Measurements from ENCODE around the gene CEBPE.

DNA sequence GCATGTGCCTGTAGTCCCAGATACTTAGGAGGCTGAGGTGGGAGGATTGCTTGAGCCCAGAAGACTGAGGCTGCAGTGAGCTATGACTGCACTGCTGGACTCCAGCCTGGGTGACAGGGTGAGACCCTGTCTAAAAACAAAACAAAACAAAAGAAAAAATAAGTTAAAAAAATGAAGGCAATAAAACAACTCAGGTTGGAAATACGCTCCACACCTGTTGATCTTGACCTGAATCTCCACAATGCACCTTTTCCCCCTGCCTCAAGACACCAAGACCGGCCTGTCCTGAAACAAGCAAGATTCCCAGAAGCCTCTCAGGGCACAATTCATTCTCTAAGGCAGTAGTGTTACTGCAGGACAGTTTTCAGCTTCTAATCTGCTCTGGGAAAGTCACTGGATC, 20.8 kb upstream of the CEBPE start:
- TF ChIP-seq POLR2AphosphoS5 (IDR thresholded peaks at IDR 0.05; ENCODE audit: low read depth, low read length) = no peak
- no peak for TF ChIP-seq JUND (IDR thresholded peaks at IDR 0.05)
- TF ChIP-seq CTCF (IDR thresholded peaks at IDR 0.05) = no peak
- no peak for TF ChIP-seq TEAD4 (IDR thresholded peaks at IDR 0.05; ENCODE audit: borderline replicate concordance, insufficient read depth)
- TF ChIP-seq ELF1 (IDR thresholded peaks at IDR 0.05) = no peak
- no peak for TF ChIP-seq EP300 (IDR thresholded peaks at IDR 0.05; ENCODE audit: borderline replicate concordance in 1 of 2, low read depth in 1 of 2, low read length in 1 of 2)
- no peak for TF ChIP-seq TAF1 (IDR thresholded peaks at IDR 0.05; ENCODE audit: borderline replicate concordance, low read depth, low read length)

All from SK-N-SH (cell line).